T-helper 1 cell treated with Interleukin-12 subunit alpha and Interleukin-12 subunit beta and Interleukin-4 antibody, amounts not matched to agents 30 ng/mL and 1 ng/mL, for 36 hours (primary cell): ENCODE results near the gene CREB5. TPM values are rescaled to one million over a fixed set of nuclear protein-coding genes. Genes with fewer than 3 reads are reported as not detected.

Experiments used
- intact Hi-C: fragments of 100-400 bp; cut with micrococcal nuclease; formaldehyde crosslinking; loops from one replicate; pipeline ENCODE4 v1.15.1; 2024
- total RNA-seq: library from RNA; stranded (reverse); gene quantifications from 2 replicates; pipeline ENCODE4 v1.2.3, GENCODE V29; 2022

Gene CREB5
- total RNA-seq, 1 donor from 2014 or later, result not detected

GRCh38 chr7:28478656-28479055 lies 66.3 kb downstream of the CREB5 start:
- intact Hi-C loops, result no loop called here

GRCh38 chr7:28479507-28479947 lies 67.2 kb downstream of the CREB5 start:
- intact Hi-C loops, result no loop called here

- intact Hi-C loops, result no loop called here
Measured at GRCh38 chr7:28480595-28480994, 68.3 kb downstream of the CREB5 start.

- intact Hi-C loops, result no loop called here
Measured at GRCh38 chr7:28481091-28481926, 69.0 kb downstream of the CREB5 start.

GRCh38 chr7:28483112-28483511 lies 70.8 kb downstream of the CREB5 start:
- intact Hi-C loops, result no loop called here

GRCh38 chr7:28483908-28484605 lies 71.7 kb downstream of the CREB5 start:
- intact Hi-C loops, result no loop called here

GRCh38 chr7:28484606-28484935 lies 72.3 kb downstream of the CREB5 start:
- intact Hi-C loops, result no loop called here

GRCh38 chr7:28487487-28487886 lies 75.2 kb downstream of the CREB5 start:
- intact Hi-C loops, result no loop called here

- intact Hi-C loops, result no loop called here
Measured at GRCh38 chr7:28488061-28488791, 75.9 kb downstream of the CREB5 start.

- intact Hi-C loops, result no loop called here
Measured at GRCh38 chr7:28490831-28491230, 78.5 kb downstream of the CREB5 start.

- intact Hi-C loops, result no loop called here
Measured at GRCh38 chr7:28493477-28493876, 81.2 kb downstream of the CREB5 start.

GRCh38 chr7:28497009-28497408 lies 84.7 kb downstream of the CREB5 start:
- intact Hi-C loops, result no loop called here

GRCh38 chr7:28498636-28499035 lies 86.3 kb downstream of the CREB5 start:
- intact Hi-C loops, result no loop called here

- intact Hi-C loops, result no loop called here
Measured at GRCh38 chr7:28500138-28500537, 87.8 kb downstream of the CREB5 start.

- intact Hi-C loops, result no loop called here
Measured at GRCh38 chr7:28502408-28502807, 90.1 kb downstream of the CREB5 start.

- intact Hi-C loops, result no loop called here
Measured at GRCh38 chr7:28503396-28503795, 91.1 kb downstream of the CREB5 start.

- intact Hi-C loops, result no loop called here
Measured at GRCh38 chr7:28505014-28505413, 92.7 kb downstream of the CREB5 start.

GRCh38 chr7:28505867-28506266 lies 93.5 kb downstream of the CREB5 start:
- intact Hi-C loops, result no loop called here

GRCh38 chr7:28507525-28508282 lies 95.4 kb downstream of the CREB5 start:
- intact Hi-C loops, result no loop called here

GRCh38 chr7:28509251-28510025 lies 97.1 kb downstream of the CREB5 start:
- intact Hi-C loops, result no loop called here

- intact Hi-C loops, result no loop called here
Measured at GRCh38 chr7:28510026-28510369, 97.7 kb downstream of the CREB5 start.
